Immature natural killer cell (primary cell): ENCODE results near the gene TMEM51. TPM values are rescaled to one million over a fixed set of nuclear protein-coding genes. Genes with fewer than 3 reads are reported as not detected.

Source experiments
- DNase-seq, 3 donors: peaks; one replicate each; pipeline ENCODE4 v3.0.0; 2022; ENCODE audit warnings: mixed read lengths in 1 of 3
- H3K27ac Mint-ChIP-seq, 6 donors: one replicate each; pipeline ENCODE4 v1.8.0; 2020; ENCODE audit warnings: mixed read lengths in 6 of 6, mild to moderate bottlenecking in 5 of 6, inconsistent platforms in 4 of 6, moderate library complexity in 3 of 6
- H3K27me3 Mint-ChIP-seq, 3 donors: one replicate each; pipeline ENCODE4 v1.8.0; 2020 to 2021; ENCODE audit warnings: low read depth in 3 of 3, mild to moderate bottlenecking in 3 of 3, mixed read lengths in 3 of 3, moderate library complexity in 3 of 3, inconsistent platforms in 1 of 3
- H3K36me3 Mint-ChIP-seq, 3 donors: one replicate each; pipeline ENCODE4 v1.8.0; 2020; ENCODE audit warnings: mixed read lengths in 3 of 3, inconsistent platforms in 2 of 3, mild to moderate bottlenecking in 2 of 3
- H3K4me1 Mint-ChIP-seq, 2 donors: one replicate each; pipeline ENCODE4 v1.8.0; 2020; ENCODE audit warnings: inconsistent platforms in 2 of 2, mild to moderate bottlenecking in 2 of 2, mixed read lengths in 2 of 2, moderate library complexity in 1 of 2
- H3K4me3 Mint-ChIP-seq, 5 donors: one replicate each; pipeline ENCODE4 v1.8.0; 2020; ENCODE audit warnings: mild to moderate bottlenecking in 5 of 5, mixed read lengths in 5 of 5, inconsistent platforms in 3 of 5, moderate library complexity in 3 of 5
- H3K9me3 Mint-ChIP-seq, 6 donors: one replicate each; pipeline ENCODE4 v1.8.0; 2020; ENCODE audit warnings: mild to moderate bottlenecking in 6 of 6, mixed read lengths in 6 of 6, inconsistent platforms in 4 of 6, moderate library complexity in 3 of 6
- polyA plus RNA-seq, 3 donors: library from polyadenylated mRNA; unstranded; fragments of 300-500 nt; fragmentation: Illumina TruSeq; gene quantifications; one replicate each; pipeline ENCODE4 v1.2.3, GENCODE V29; 2021

TMEM51 gene
- polyA plus RNA-seq, 3 donors from 2014 or later, result not detected

- no peaks in the 10 kb centered on the region for H3K36me3 Mint-ChIP-seq
- no peak overlapping the region for H3K27ac Mint-ChIP-seq
- no peak overlapping the region for H3K4me3 Mint-ChIP-seq
- no peaks in the 10 kb centered on the region for H3K4me1 Mint-ChIP-seq
- DNase-seq, result no peak
- H3K27me3 Mint-ChIP-seq, result peaks cover 0 to 3% (median 0%) of the 10 kb centered on the region in 3 donors
- H3K9me3 Mint-ChIP-seq, result no peaks in the 10 kb centered on the region
Observed at GRCh38 chr1:15192916-15193550, 39.5 kb downstream of the TMEM51 start.

GRCh38 chr1:15195420-15196052 is 42.0 kb downstream of the TMEM51 start:
- Mint-ChIP-seq H3K27ac (no peak overlapping the region), H3K27me3 (peaks cover 0 to 3% (median 0%) of the 10 kb centered on the region in 3 donors), H3K36me3 (no peaks in the 10 kb centered on the region), H3K4me1 (no peaks in the 10 kb centered on the region), H3K4me3 (no peak overlapping the region), H3K9me3 (no peaks in the 10 kb centered on the region)
- no peak for DNase-seq

GRCh38 chr1:15196069-15196468 is 42.5 kb downstream of the TMEM51 start:
- H3K27me3 Mint-ChIP-seq, result peaks cover 0 to 3% (median 0%) of the 10 kb centered on the region in 3 donors
- H3K36me3 Mint-ChIP-seq, result no peaks in the 10 kb centered on the region
- H3K4me1 Mint-ChIP-seq, result no peaks in the 10 kb centered on the region
- no peaks in the 10 kb centered on the region for H3K9me3 Mint-ChIP-seq
- DNase-seq, result no peak
- no peak overlapping the region for H3K27ac Mint-ChIP-seq
- H3K4me3 Mint-ChIP-seq, result no peak overlapping the region

DNA sequence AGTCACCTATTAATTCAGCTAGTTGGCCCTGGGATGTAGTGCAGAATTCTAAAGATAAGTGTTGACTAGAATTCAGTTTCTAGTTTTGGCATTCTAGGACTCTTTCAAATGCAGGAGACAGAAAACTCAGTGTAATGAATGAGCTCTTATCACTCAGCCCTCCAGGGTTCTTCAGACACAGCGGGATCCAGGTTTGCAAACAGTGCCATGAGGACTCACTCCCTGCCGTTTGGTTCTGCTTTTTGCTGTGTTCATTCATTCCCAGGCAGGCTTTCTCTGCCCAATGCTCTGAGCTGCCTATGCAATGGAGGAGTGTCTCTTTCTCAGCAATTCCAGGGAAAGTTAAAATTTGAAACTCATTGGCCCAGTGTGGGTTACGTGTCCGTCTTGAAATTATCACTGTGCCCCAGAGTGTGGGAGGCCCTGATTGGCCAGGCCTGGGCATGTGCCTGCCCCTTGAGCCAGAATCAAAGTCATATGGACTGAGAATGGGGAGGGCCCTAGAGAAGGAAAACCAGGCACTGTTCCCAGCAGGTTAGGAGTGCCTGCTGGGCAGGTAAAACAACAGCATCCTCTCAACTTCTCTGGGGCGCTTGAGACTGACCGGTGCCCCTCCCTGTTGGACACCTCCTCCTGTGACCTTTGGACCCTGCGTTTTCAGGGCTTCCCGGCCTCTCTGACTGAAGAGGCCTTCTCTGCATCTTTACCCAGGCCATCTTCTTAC is 43.4 kb downstream of the TMEM51 start:
- Mint-ChIP-seq H3K9me3 (no peaks in the 10 kb centered on the region), H3K4me3 (no peak overlapping the region), H3K36me3 (no peaks in the 10 kb centered on the region), H3K27ac (no peak overlapping the region), H3K4me1 (no peaks in the 10 kb centered on the region), H3K27me3 (peaks cover 0 to 3% (median 0%) of the 10 kb centered on the region in 3 donors)
- no peak for DNase-seq

DNA sequence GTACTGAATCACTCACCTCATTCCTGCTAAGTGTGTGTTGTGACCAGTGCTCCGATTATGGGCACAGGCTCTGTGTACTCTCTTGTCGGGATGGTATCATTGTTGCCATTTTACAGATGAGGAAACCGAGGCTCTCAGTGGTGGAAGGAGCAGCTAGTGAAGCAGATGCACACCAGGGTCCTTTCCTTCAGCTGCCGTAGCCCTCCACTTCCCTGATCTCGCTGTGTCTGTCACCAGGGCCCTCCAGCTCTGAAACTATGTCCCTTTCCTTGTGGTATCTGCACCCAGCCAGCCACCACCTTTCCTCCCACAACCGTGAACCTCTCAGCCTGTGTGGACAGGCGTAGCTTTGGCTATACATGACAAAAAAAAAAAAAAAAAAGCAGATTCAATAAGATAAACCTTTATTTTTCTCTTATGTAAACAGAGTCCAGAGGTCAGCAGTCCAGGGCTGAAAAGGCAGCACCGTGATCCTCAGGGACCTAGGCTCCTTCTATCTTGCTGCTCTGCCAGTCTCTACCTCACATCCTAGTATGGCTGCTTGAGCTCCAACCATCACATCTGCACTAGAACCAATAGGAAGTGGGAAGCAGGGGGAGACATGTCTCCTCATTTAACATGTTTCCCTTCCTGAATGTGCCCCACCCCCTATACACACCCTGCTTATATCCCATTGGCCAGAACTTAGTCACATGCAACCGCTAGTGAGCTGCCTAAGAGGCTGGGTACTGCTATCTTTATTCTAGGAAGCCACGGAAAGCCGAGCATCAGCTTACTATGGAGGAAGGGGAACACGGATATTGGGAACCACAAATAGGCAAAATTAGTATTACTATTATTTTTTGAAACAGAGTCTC is 44.3 kb downstream of the TMEM51 start:
- DNase-seq, result no peak
- H3K36me3 Mint-ChIP-seq, result no peaks in the 10 kb centered on the region
- no peak overlapping the region for H3K4me3 Mint-ChIP-seq
- H3K27ac Mint-ChIP-seq, result no peak overlapping the region
- H3K4me1 Mint-ChIP-seq, result no peaks in the 10 kb centered on the region
- H3K27me3 Mint-ChIP-seq, result peaks cover 0 to 3% (median 2%) of the 10 kb centered on the region in 3 donors
- no peaks in the 10 kb centered on the region for H3K9me3 Mint-ChIP-seq

DNA sequence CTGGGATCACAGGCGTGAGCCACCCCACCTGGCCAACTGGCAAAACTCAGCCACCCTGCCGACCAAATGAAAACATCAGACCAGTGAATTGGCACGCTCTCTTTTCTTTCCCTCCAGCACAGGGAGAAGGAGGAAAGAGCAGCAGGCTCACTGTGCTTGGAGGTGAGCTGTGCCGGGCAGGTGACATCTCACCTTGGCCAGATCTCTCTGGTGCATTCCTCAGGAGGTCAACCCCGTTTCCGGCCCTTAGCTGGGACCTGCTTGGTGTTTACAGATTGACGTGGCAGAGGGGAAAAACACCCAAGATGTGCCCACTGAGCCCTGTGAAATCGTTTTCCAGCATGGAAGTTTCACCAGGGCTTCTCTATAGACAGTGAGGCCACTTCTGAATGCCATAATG is 45.1 kb downstream of the TMEM51 start:
- no peaks in the 10 kb centered on the region for H3K36me3 Mint-ChIP-seq
- peaks cover 0 to 3% (median 2%) of the 10 kb centered on the region in 3 donors for H3K27me3 Mint-ChIP-seq
- no peaks in the 10 kb centered on the region for H3K9me3 Mint-ChIP-seq
- no peak overlapping the region for H3K27ac Mint-ChIP-seq
- no peak overlapping the region for H3K4me3 Mint-ChIP-seq
- no peaks in the 10 kb centered on the region for H3K4me1 Mint-ChIP-seq
- DNase-seq, result no peak

GRCh38 chr1:15201221-15201620 is 47.7 kb downstream of the TMEM51 start:
- H3K9me3 Mint-ChIP-seq, result no peaks in the 10 kb centered on the region
- peaks cover 0 to 5% (median 0%) of the 10 kb centered on the region in 3 donors for H3K27me3 Mint-ChIP-seq
- no peak overlapping the region for H3K27ac Mint-ChIP-seq
- no peaks in the 10 kb centered on the region for H3K4me1 Mint-ChIP-seq
- H3K36me3 Mint-ChIP-seq, result no peaks in the 10 kb centered on the region
- no peak overlapping the region for H3K4me3 Mint-ChIP-seq
- no peak for DNase-seq

DNA sequence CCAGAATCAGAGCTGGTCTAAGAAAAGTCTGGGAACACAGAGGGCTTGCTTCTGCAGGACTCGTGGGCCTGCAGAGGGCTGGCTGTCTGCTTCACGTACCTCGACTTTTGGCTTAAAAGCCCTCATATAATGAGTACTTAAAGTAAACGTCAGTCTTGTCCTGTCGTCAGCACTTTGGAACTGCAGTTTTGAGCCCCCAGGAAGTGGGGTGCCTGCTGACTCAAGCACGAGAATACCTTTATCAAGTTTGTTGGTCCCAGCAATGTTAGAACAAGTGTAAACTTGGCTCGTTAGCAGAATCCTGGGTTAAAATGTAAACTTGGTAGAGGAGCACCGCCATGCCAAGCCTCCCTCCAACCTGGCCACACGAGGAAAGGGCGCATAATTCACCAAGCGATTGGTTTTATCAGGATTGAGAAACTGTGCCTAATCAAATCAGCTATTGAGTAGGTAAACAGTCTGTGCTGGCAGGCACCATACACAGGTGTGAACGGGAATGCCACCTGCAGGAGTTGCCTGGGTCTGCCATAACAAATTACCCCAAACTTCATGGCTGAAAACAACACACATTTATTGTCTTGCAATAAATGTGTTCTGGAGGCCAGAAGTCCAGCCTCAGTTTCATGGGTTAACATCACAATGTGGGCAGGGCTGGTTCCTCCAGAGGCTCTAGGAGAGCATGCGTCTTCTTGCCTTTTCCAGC is 48.5 kb downstream of the TMEM51 start:
- Mint-ChIP-seq H3K27me3 (peaks cover 0 to 5% (median 0%) of the 10 kb centered on the region in 3 donors), H3K4me3 (no peak overlapping the region), H3K9me3 (no peaks in the 10 kb centered on the region), H3K4me1 (no peaks in the 10 kb centered on the region), H3K27ac (no peak overlapping the region), H3K36me3 (no peaks in the 10 kb centered on the region)
- no peak for DNase-seq

- Mint-ChIP-seq H3K36me3 (no peaks in the 10 kb centered on the region), H3K27me3 (peaks cover 0 to 9% (median 4%) of the 10 kb centered on the region in 3 donors), H3K4me3 (no peak overlapping the region), H3K27ac (no peak overlapping the region), H3K4me1 (no peaks in the 10 kb centered on the region), H3K9me3 (no peaks in the 10 kb centered on the region)
- no peak for DNase-seq
Observed at GRCh38 chr1:15204931-15205330, 51.4 kb downstream of the TMEM51 start.

GRCh38 chr1:15205586-15206346 is 52.2 kb downstream of the TMEM51 start:
- no peak overlapping the region for H3K4me3 Mint-ChIP-seq
- no peaks in the 10 kb centered on the region for H3K36me3 Mint-ChIP-seq
- H3K9me3 Mint-ChIP-seq, result no peaks in the 10 kb centered on the region
- no peaks in the 10 kb centered on the region for H3K4me1 Mint-ChIP-seq
- H3K27me3 Mint-ChIP-seq, result peaks cover 0 to 9% (median 4%) of the 10 kb centered on the region in 3 donors
- DNase-seq, result no peak
- H3K27ac Mint-ChIP-seq, result no peak overlapping the region

DNA sequence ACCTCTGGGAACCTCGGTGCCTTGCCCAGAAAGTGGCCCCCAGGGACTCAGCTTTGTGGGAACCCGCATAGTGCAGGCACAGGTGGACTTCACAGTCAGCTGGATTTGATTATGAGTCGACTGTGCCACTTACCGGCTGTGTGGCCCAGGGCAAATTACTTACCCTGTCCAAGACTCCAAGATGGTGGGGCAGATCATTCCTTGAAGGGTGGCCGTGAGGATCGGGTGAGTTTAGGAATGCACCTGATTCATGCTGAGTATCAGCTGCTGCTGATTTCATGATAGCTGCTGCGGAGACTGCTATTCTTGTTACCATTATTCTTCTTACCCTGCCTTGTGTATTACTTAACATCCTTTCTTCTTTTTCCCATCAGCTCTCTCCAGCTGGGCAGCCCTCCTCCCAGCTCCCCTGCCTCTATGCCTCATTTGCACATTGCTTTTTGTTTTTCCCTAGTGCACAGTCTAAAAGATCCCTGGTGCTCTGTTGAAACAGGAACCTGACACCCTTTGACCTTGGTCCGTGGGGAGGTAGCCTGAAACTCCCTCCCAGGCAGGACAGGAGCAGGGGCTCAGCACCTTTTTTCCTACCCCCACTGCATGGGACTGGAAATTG is 53.0 kb downstream of the TMEM51 start:
- Mint-ChIP-seq H3K4me3 (no peak overlapping the region), H3K36me3 (no peaks in the 10 kb centered on the region), H3K9me3 (no peaks in the 10 kb centered on the region), H3K4me1 (no peaks in the 10 kb centered on the region), H3K27me3 (peaks cover 0 to 9% (median 4%) of the 10 kb centered on the region in 3 donors), H3K27ac (no peak overlapping the region)
- DNase-seq, result no peak

- H3K9me3 Mint-ChIP-seq, result no peaks in the 10 kb centered on the region
Observed at GRCh38 chr1:15207031-15207828, 53.7 kb downstream of the TMEM51 start.

More at GRCh38 chr1:15207031-15207828, 53.7 kb downstream of the TMEM51 start:
- Mint-ChIP-seq H3K27ac (no peak overlapping the region), H3K27me3 (peaks cover 0 to 9% (median 4%) of the 10 kb centered on the region in 3 donors), H3K4me3 (no peak overlapping the region), H3K36me3 (no peaks in the 10 kb centered on the region), H3K4me1 (no peaks in the 10 kb centered on the region)
- no peak for DNase-seq
